Neuron (in vitro differentiated cells): ENCODE data around the gene DOCK2.

Experiments used
- H2AFZ ChIP-seq: one replicate; pipeline ENCODE4 v1.6.1; 2013; ENCODE audit warnings: low read depth, mild to moderate bottlenecking, inconsistent platforms, low read length, moderate library complexity
- H3K27me3 ChIP-seq: one replicate; pipeline ENCODE4 v1.6.1; 2013; ENCODE audit warnings: low read length; ENCODE audit not compliant: insufficient read depth
- H3K36me3 ChIP-seq: one replicate; pipeline ENCODE4 v1.6.1; 2013; ENCODE audit warnings: low read length; ENCODE audit not compliant: insufficient read depth
- H3K4me1 ChIP-seq: one replicate; pipeline ENCODE4 v1.6.1; 2013; ENCODE audit warnings: low read length; ENCODE audit not compliant: insufficient read depth
- H3K4me3 ChIP-seq: 2 replicates; pipeline ENCODE4 v1.5.1; 2013; ENCODE audit warnings: mild to moderate bottlenecking, low read length, moderate library complexity
- H3K9me3 ChIP-seq: one replicate; pipeline ENCODE4 v1.6.1; 2013; ENCODE audit warnings: low read length

The DOCK2 gene

DNA sequence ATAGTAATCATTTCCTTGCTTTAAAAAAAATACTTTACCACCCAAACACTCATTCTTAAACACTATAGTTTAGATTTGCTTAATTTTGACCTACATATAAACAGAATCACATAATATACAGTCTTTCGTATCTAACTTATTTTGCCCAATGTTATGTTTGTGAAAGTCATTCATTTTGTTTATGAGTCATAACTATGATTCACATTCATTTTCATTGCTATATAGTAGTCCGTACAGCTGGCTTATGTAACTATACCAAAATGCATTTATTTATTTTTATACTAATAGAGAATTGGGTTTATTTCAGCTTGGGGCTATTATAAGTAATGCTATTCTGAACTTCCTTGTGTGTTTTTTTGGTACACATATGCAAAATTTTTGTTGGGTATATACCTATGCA lies 434.7 kb downstream of the DOCK2 start:
- Histone ChIP-seq H3K4me3 (no peak overlapping the region), H2AFZ (no peak overlapping the region), H3K36me3 (no peaks in the 10 kb centered on the region), H3K9me3 (no peaks in the 10 kb centered on the region), H3K4me1 (no peaks in the 10 kb centered on the region), H3K27me3 (no peaks in the 10 kb centered on the region)

DNA sequence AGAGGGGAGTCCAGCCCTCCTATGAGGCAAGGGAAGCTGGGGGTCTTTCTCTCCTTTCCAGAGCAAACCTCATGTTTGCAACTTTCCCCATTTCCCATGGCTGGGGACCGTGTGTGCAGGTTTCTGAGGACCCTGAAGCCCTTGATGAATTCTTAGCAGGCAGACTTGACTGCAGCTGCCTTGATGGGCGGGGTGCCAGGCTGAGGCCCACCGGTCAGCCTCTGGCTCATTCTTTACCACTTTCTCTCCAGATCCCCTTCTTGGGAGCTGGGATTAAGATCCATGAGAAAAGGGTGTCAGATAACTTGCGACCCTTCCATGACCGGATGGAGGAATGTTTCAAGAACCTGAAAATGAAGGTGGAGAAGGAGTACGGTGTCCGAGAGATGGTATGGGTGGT lies 438.6 kb downstream of the DOCK2 start:
- Histone ChIP-seq H3K27me3 (no peaks in the 10 kb centered on the region), H3K36me3 (no peaks in the 10 kb centered on the region), H3K9me3 (no peaks in the 10 kb centered on the region), H3K4me1 (no peaks in the 10 kb centered on the region), H3K4me3 (no peak overlapping the region), H2AFZ (no peak overlapping the region)

DNA sequence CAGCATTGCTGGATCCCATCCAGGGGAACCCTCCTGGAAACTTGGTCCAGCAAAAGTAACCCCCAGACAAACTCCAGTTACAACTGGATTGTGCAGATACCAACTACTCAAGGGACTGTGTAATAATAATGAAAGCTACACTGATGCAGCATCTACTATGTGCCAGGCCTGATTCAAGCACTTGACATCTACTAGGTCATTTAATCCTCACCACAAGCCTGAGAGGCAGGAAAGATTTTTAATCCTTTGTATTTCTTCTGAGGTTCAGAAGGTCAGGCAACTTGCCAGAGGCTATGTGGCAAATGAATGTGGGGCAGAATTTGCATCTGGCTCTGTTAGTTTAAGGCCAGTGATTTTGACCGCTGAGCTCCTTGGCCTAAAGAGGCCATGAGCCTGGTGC lies 439.1 kb downstream of the DOCK2 start:
- Histone ChIP-seq H3K36me3 (no peaks in the 10 kb centered on the region), H3K9me3 (no peaks in the 10 kb centered on the region), H2AFZ (no peak overlapping the region), H3K4me3 (no peak overlapping the region), H3K4me1 (no peaks in the 10 kb centered on the region), H3K27me3 (no peaks in the 10 kb centered on the region)

DNA sequence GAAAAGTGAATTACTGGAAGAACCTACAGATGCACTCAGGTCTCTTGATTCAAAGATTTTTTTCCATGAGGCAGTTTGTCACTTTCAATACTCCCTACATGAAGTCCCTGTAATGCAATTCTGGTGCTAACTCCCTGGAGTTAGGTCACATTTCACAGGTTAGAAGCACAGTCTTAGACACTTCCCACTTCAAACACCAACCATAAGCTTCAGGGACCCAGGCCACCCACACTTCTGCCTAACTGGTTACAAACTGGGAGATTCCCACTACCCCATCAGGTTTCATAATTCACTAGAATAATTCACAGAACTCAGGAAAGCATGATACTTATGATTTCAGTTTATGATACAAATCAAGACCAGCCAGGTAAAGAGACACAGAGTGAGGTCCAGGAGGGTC lies 439.7 kb downstream of the DOCK2 start:
- Histone ChIP-seq H3K4me3 (no peak overlapping the region), H3K4me1 (no peaks in the 10 kb centered on the region), H3K9me3 (no peaks in the 10 kb centered on the region), H2AFZ (no peak overlapping the region), H3K36me3 (no peaks in the 10 kb centered on the region), H3K27me3 (no peaks in the 10 kb centered on the region)

DNA sequence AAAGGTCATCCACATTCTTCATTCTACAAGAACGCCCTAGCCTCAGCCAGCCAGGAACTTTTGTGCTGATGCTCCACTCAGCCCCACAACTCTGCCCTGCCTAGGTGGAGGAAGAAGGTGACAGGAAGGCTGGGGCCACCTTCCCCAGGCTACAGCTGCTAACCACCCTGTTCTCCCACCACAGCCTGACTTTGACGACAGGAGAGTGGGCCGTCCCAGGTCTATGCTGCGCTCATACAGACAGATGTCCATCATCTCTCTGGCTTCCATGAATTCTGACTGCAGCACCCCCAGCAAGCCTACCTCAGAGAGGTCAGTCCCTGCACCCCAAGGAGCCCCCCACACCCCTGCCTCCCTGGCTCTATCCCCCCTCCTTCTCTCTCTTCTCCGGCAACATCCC lies 440.5 kb downstream of the DOCK2 start:
- Histone ChIP-seq H2AFZ (no peak overlapping the region), H3K9me3 (no peaks in the 10 kb centered on the region), H3K4me1 (no peaks in the 10 kb centered on the region), H3K4me3 (no peak overlapping the region), H3K36me3 (no peaks in the 10 kb centered on the region), H3K27me3 (no peaks in the 10 kb centered on the region)

DNA sequence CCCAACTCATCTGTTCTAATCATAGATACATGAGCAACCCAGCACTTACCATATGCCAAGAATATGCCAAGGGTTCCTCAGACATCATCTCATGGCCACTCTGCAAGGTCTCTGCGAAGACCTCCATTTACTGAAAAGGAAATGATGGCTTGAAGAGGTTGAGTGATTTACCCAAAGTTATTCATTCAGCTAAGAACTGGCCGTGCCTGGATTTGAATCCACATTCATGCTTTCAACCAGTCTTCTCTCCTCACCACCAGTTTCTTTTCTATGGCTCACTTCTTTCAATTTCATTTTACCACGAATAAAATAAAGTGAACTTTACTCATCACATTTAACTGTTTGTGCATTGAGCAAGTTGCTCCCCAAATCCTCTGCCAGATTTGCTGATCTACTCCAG lies 441.4 kb downstream of the DOCK2 start:
- no peaks in the 10 kb centered on the region for H3K4me1 ChIP-seq
- no peaks in the 10 kb centered on the region for H3K27me3 ChIP-seq
- H3K36me3 ChIP-seq = no peaks in the 10 kb centered on the region
- H3K9me3 ChIP-seq = no peaks in the 10 kb centered on the region
- no peak overlapping the region for H2AFZ ChIP-seq
- H3K4me3 ChIP-seq = no peak overlapping the region

DNA sequence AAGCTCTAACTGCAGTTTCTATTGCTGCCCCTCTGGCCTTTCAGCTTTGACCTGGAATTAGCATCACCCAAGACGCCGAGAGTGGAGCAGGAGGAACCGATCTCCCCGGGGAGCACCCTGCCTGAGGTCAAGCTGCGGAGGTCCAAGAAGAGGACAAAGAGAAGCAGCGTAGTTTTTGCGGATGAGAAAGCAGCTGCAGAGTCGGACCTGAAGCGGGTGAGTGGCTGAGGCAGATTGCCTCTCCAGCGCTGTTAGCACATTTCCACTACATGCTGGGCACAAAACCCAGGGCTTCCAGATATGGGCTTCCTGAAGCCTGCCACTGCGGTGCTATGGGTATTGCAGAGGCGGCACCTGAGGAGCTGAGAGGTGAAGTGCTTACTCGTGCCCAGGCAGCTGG lies 441.9 kb downstream of the DOCK2 start:
- Histone ChIP-seq H2AFZ (no peak overlapping the region), H3K36me3 (no peaks in the 10 kb centered on the region), H3K4me1 (no peaks in the 10 kb centered on the region), H3K9me3 (no peaks in the 10 kb centered on the region), H3K27me3 (no peaks in the 10 kb centered on the region), H3K4me3 (no peak overlapping the region)

DNA sequence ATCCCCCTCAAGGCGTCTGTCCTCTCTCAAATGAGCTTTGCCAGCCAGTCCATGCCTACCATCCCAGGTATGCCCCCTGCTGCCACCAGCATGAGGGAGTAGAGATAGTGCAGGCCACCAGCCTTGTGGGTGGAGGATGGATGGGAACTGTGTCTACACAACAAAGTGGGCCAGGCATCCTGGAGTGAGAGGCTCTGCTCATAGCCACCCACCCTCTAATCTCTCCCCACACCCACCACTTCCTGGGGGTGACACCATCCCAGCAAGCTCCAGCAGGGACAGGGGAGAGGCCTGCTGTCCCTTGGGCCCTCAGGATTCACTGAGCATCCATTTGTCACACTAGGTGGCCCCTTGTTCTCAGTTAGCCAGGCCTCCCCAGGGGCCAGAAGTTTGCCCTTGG lies 443.1 kb downstream of the DOCK2 start:
- H3K4me1 ChIP-seq = no peaks in the 10 kb centered on the region
- H3K27me3 ChIP-seq = no peaks in the 10 kb centered on the region
- H3K9me3 ChIP-seq = no peaks in the 10 kb centered on the region
- H3K4me3 ChIP-seq = no peak overlapping the region
- H2AFZ ChIP-seq = no peak overlapping the region
- no peaks in the 10 kb centered on the region for H3K36me3 ChIP-seq

DNA sequence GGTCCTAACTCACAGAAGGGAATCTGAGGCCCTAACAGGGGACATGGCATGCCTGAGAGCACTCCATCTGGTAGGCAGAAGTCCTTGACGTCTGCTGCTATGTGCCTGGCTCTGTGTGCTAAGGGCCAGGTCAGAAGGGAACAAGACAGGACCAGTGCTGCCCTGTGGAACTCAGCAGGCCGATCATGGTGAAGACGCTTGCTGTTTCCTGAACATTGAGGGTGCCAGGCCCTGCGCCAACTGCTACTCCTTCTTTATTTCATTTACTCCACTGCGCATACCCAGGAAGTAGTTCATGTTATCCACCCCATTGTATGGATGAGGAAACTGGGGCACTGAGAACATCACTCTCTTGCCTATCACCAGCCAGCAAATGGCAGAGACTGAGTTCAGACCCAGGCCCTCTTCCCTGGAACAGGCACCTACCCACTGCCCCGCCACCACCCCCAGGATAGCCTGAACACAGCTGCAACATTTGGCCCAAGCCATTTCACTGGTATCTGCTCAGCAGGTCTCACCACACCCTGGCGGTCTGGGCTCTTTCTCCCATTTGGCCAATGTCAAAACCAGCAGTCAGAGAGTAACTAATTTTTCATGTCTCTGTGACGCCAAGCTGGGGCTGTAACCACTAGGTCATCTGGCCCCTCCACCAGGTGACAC lies 443.8 kb downstream of the DOCK2 start:
- H3K27me3 ChIP-seq = no peaks in the 10 kb centered on the region
- no peaks in the 10 kb centered on the region for H3K9me3 ChIP-seq
- no peak overlapping the region for H2AFZ ChIP-seq
- no peaks in the 10 kb centered on the region for H3K36me3 ChIP-seq
- no peaks in the 10 kb centered on the region for H3K4me1 ChIP-seq
- no peak overlapping the region for H3K4me3 ChIP-seq

DNA sequence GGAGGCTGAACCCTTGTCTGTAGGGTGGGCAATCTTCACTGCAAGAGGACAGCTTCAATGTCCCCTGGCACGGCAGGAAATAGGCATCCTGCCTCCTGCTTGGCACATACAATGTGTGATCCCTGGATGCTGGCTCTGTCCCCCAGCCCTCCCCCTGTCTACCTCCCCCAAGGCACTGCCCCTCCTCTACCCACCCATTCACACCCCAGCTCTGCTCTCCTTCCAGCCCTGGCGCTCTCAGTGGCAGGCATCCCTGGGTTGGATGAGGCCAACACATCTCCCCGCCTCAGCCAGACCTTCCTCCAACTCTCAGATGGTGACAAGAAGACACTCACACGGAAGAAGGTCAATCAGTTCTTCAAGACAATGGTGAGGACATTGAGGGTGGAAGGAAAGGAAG lies 444.5 kb downstream of the DOCK2 start:
- Histone ChIP-seq H3K4me1 (no peaks in the 10 kb centered on the region), H3K4me3 (no peak overlapping the region), H2AFZ (no peak overlapping the region), H3K27me3 (no peaks in the 10 kb centered on the region), H3K36me3 (no peaks in the 10 kb centered on the region), H3K9me3 (no peaks in the 10 kb centered on the region)

DNA sequence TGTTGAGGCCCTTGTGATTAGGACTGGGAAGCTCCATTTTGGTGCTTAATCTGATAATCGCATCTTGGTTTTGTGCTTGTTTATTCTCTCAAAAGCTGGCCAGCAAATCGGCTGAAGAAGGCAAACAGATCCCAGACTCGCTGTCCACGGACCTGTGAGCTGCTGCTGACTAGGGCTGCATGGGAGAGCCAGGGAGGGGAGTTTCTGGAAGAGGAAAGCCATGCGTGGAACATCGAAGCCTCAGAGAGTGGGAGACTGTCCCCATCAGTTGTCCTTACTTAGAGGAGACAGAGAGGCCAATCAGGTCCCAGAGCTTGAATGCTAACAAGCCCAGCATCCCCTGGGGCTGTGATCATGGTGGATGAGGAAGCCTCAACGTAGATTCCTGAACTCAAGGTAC lies 445.6 kb downstream of the DOCK2 start:
- H3K4me3 ChIP-seq = no peak overlapping the region
- no peaks in the 10 kb centered on the region for H3K36me3 ChIP-seq
- no peaks in the 10 kb centered on the region for H3K27me3 ChIP-seq

DNA sequence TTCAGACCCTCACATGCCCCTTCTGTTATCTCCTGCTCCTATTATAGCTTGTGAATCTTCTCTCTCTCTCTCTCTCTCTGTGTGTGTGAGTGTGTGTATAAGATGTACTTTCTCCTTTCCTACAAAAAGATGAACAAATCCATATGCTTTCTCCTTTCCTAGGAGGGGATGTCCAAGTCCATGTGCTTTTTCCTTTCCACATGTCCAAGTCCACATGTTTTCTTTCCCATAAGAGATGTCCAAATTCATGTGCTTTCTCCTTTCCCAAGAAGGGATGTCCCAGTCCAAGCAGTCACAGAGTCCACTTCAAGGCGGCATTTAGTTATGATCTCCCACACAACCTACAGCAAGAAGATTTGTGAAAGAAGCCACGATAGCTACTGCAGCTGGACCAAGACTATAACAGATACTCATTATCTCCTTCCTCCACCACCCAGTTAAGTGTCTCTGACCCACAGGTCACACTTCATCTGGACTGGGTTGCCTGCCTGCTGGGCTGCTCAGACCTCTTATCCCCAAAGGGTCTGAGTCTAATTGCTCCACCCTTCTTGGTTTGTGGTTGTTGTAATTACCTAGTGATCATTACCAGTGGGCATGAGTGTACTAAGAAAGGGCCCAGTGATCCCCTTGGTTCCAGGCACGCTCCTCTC lies 450.2 kb downstream of the DOCK2 start:
- Histone ChIP-seq H3K9me3 (no peaks in the 10 kb centered on the region), H3K4me3 (no peak overlapping the region), H2AFZ (no peak overlapping the region), H3K4me1 (no peaks in the 10 kb centered on the region), H3K36me3 (no peaks in the 10 kb centered on the region), H3K27me3 (no peaks in the 10 kb centered on the region)

More for the DNA sequence above, 445.6 kb downstream of the DOCK2 start:
- Histone ChIP-seq H2AFZ (no peak overlapping the region), H3K9me3 (no peaks in the 10 kb centered on the region), H3K4me1 (no peaks in the 10 kb centered on the region)

DNA sequence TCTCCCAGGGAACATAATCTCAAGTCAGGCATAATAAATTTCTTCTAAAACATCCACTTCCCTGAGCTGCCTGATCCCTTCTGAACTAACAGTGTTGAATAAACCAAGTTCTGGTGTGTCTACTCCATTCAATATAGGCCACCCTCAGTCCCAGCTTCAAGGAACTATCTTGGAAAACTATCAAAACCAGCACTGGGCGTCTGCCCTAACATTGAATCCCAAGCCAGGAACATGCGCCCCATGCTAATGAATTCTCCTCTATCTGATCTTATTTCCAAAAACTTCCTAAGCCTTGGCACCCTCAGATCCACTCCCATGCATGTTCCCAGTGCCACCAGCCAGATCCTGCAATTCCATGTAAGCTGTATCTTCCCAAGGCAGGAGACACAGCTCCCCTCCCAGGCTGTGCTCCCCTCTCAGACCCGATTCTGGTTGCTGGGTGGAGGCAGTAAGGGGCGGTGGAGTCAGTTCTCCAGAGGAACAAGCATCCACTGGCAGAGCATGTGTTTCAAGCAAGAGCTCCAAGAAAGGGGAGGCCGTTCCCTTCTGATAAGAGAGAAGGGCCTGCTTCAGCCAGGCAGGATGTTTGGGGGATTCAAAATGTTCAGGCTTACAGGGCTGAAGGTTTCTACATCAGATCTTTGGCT lies 455.5 kb downstream of the DOCK2 start:
- no peaks in the 10 kb centered on the region for H3K27me3 ChIP-seq
- H3K4me1 ChIP-seq = no peaks in the 10 kb centered on the region
- no peak overlapping the region for H2AFZ ChIP-seq
- no peaks in the 10 kb centered on the region for H3K9me3 ChIP-seq
- H3K36me3 ChIP-seq = no peaks in the 10 kb centered on the region
- H3K4me3 ChIP-seq = no peak overlapping the region
